ENCODE measurements around the gene AP2S1.

- TF ChIP-seq CTCF (IDR thresholded peaks at IDR 0.05; ENCODE audit: insufficient read depth, low read length) = no peak
- no peak for TF ChIP-seq POLR2AphosphoS5 (IDR thresholded peaks at IDR 0.05; ENCODE audit: low read depth)
- no peak for TF ChIP-seq REST (IDR thresholded peaks at IDR 0.05; ENCODE audit: insufficient replicate concordance, low read depth)
- TF ChIP-seq SPI1 (IDR thresholded peaks at IDR 0.05; ENCODE audit: borderline replicate concordance, low read depth) = no peak
- TF ChIP-seq GABPA (IDR thresholded peaks at IDR 0.05; ENCODE audit: low read depth) = no peak
Observed at GRCh38 chr19:46878613-46879375, 28.1 kb upstream of the AP2S1 start.

All from HL-60 (cell line).